Neural progenitor cell (in vitro differentiated cells): ENCODE measurements around the gene KRTAP5-6. TPM values are rescaled to one million over a fixed set of nuclear protein-coding genes. Genes with fewer than 3 reads are reported as not detected.

Experiments
- DNase-seq: peaks from one replicate; pipeline ENCODE4 v3.0.0-alpha.2; 2016; ENCODE audit warnings: low spot score
- H2AFZ ChIP-seq: fragments of 200-600 bp; sonication (generic); replicated peaks from 2 replicates; pipeline ENCODE4 v1.6.1; 2016; ENCODE audit warnings: antibody characterized with exemption
- H3F3A ChIP-seq: fragments of 200-600 bp; sonication (generic); 2 replicates; pipeline ENCODE4 v1.6.1; 2016; ENCODE audit warnings: antibody characterized with exemption, low read depth
- H3K27ac ChIP-seq: fragments of 200-600 bp; sonication (generic); 2 replicates; pipeline ENCODE4 v1.5.1; 2016; ENCODE audit warnings: mild to moderate bottlenecking
- H3K27me3 ChIP-seq: fragments of 200-600 bp; sonication (generic); 2 replicates; pipeline ENCODE4 v1.6.1; 2016; ENCODE audit warnings: mild to moderate bottlenecking, moderate library complexity
- H3K36me3 ChIP-seq: fragments of 200-600 bp; sonication (generic); 2 replicates; pipeline ENCODE4 v1.5.1; 2016
- H3K4me1 ChIP-seq: fragments of 200-600 bp; sonication (generic); 2 replicates; pipeline ENCODE4 v1.6.1; 2016; ENCODE audit warnings: mixed run types
- H3K4me2 ChIP-seq: fragments of 200-600 bp; sonication (generic); 2 replicates; pipeline ENCODE4 v1.6.1; 2016
- H3K4me3 ChIP-seq: fragments of 200-600 bp; sonication (generic); 2 replicates; pipeline ENCODE4 v1.5.1; 2016
- H3K79me2 ChIP-seq: fragments of 200-600 bp; sonication (generic); 2 replicates; pipeline ENCODE4 v1.6.1; 2016; ENCODE audit warnings: low read depth
- H3K9ac ChIP-seq: fragments of 200-600 bp; sonication (generic); 2 replicates; pipeline ENCODE4 v1.6.1; 2016
- H3K9me3 ChIP-seq: fragments of 200-600 bp; sonication (generic); 2 replicates; pipeline ENCODE4 v1.5.1; 2016; ENCODE audit warnings: low read depth
- H4K20me1 ChIP-seq: fragments of 200-600 bp; sonication (generic); 2 replicates; pipeline ENCODE4 v1.6.1; 2016; ENCODE audit warnings: low read depth
- H3K27ac Mint-ChIP-seq: 3 replicates; pipeline ENCODE4 v1.8.0; 2021; ENCODE audit warnings: mixed read lengths
- H3K27me3 Mint-ChIP-seq: 2 replicates; pipeline ENCODE4 v1.8.0; 2022; ENCODE audit warnings: low read depth, mild to moderate bottlenecking, inconsistent platforms, moderate library complexity, mixed read lengths; ENCODE audit not compliant: insufficient read depth
- H3K36me3 Mint-ChIP-seq: 3 replicates; pipeline ENCODE4 v1.8.0; 2021; ENCODE audit warnings: mixed read lengths
- H3K4me1 Mint-ChIP-seq: 3 replicates; pipeline ENCODE4 v1.8.0; 2021; ENCODE audit warnings: mixed read lengths
- H3K4me3 Mint-ChIP-seq: 3 replicates; pipeline ENCODE4 v1.8.0; 2021; ENCODE audit warnings: mild to moderate bottlenecking, moderate library complexity, mixed read lengths
- H3K9me3 Mint-ChIP-seq: 3 replicates; pipeline ENCODE4 v1.8.0; 2020; ENCODE audit warnings: mixed read lengths
- EZH2 ChIP-seq: fragments of 200-600 bp; sonication (generic); IDR thresholded peaks from 2 replicates; pipeline ENCODE4 v1.6.1; 2017; ENCODE audit warnings: antibody characterized with exemption, mild to moderate bottlenecking, moderate library complexity
- EZH2phosphoT487 ChIP-seq: fragments of 200-600 bp; sonication (generic); IDR thresholded peaks from 2 replicates; pipeline ENCODE4 v1.6.1; 2017; ENCODE audit warnings: antibody characterized with exemption
- total RNA-seq: library from RNA; depleted of rRNA; stranded (reverse); fragments of >200 nt; gene quantifications from 2 replicates; pipeline ENCODE4 v1.2.3, GENCODE V29; 2015; ENCODE audit warnings: low replicate concordance
- TF ChIP-seq, protein P1 (sequence below): fragments of 200-600 bp; sonication (generic); IDR thresholded peaks from 2 replicates; pipeline ENCODE4 v1.5.1; 2017; ENCODE audit warnings: antibody characterized with exemption, mild to moderate bottlenecking

Gene KRTAP5-6
- total RNA-seq, 1 donor from 2014 or later: not detected

DNA sequence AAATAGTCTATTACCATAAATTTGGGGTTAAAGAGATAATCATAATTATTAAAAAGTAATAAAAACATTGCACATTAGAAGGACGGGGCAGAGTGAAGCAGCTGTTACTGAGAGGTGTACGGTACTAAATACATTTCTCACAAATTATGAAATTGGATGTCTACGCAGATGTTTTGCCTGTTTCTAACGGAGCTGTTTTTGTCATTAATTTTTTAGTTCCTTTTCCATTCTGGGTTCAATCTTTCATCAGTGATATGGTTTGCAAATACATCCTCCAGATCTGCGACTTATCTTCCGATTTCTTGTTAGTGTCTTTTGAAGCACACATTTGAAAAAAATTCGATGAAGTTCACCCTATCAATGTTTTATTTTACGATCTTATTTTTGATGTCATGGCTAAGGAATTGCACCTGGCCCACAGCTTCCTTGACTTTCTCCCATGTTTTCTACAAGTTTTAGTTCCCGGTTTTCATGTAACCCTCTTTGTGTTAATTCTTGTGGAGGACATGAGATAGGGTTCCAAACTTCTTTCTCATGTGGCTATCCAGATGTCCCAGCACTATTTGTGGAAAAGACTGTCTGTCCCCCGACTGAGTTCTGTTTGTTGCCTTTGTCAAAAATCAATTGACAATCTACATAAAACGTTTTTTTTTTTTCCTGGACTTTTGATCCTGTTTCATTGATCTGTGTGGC, 21.3 kb upstream of the KRTAP5-6 start:
- H3F3A ChIP-seq: peaks cover 8% of the 10 kb centered on the region
- H4K20me1 ChIP-seq: no peaks in the 10 kb centered on the region
- no peak overlapping the region for H2AFZ ChIP-seq
- no peak overlapping the region for H3K4me3 Mint-ChIP-seq
- TF ChIP-seq EZH2phosphoT487 (no peak), EZH2 (no peak)
- TF ChIP-seq, protein P1, sequence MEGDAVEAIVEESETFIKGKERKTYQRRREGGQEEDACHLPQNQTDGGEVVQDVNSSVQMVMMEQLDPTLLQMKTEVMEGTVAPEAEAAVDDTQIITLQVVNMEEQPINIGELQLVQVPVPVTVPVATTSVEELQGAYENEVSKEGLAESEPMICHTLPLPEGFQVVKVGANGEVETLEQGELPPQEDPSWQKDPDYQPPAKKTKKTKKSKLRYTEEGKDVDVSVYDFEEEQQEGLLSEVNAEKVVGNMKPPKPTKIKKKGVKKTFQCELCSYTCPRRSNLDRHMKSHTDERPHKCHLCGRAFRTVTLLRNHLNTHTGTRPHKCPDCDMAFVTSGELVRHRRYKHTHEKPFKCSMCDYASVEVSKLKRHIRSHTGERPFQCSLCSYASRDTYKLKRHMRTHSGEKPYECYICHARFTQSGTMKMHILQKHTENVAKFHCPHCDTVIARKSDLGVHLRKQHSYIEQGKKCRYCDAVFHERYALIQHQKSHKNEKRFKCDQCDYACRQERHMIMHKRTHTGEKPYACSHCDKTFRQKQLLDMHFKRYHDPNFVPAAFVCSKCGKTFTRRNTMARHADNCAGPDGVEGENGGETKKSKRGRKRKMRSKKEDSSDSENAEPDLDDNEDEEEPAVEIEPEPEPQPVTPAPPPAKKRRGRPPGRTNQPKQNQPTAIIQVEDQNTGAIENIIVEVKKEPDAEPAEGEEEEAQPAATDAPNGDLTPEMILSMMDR: no peak
- peaks cover 7% of the 10 kb centered on the region for H3K27me3 Mint-ChIP-seq
- no peaks in the 10 kb centered on the region for H3K79me2 ChIP-seq
- no peak overlapping the region for H3K9ac ChIP-seq
- H3K27ac ChIP-seq: no peak overlapping the region
- no peak for DNase-seq
- no peak overlapping the region for H3K27ac Mint-ChIP-seq
- H3K9me3 Mint-ChIP-seq: no peaks in the 10 kb centered on the region
- no peaks in the 10 kb centered on the region for H3K36me3 Mint-ChIP-seq
- peak overlapping the region; percentile 21 for H3K4me2 ChIP-seq
- peaks cover 60% of the 10 kb centered on the region for H3K27me3 ChIP-seq
- H3K4me1 ChIP-seq: peaks cover 17% of the 10 kb centered on the region
- H3K36me3 ChIP-seq: no peaks in the 10 kb centered on the region
- no peaks in the 10 kb centered on the region for H3K9me3 ChIP-seq
- H3K4me1 Mint-ChIP-seq: peaks cover 11% of the 10 kb centered on the region
- H3K4me3 ChIP-seq: no peak overlapping the region

DNA sequence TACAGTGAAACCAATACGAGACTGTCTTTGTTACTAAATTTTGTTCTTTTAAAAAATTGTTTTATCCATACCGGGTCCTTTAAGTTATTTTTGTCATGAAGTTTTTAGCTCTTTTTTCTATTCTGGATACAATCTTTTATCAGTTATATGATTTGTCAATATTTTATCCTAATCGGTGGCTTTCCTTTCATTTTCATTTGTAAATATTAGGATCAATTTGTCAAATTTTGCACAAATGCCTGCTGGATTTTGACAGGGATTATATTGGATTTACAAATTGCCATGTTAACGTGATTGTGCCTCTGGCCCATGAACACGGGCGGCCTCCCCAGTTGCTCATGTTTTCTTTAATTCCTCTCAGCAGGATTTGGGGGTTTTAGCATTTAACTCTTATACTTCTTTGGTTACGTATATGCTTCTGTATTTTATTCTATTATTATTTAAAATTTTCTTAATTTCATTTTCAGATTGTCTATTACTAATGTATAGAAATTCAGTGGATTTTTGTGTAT, 20.7 kb upstream of the KRTAP5-6 start:
- H3K9ac ChIP-seq: no peak overlapping the region
- H3K9me3 ChIP-seq: no peaks in the 10 kb centered on the region
- H3K27me3 ChIP-seq: peaks cover 55% of the 10 kb centered on the region
- H3K79me2 ChIP-seq: no peaks in the 10 kb centered on the region
- no peak overlapping the region for H3K4me3 Mint-ChIP-seq
- peaks cover 8% of the 10 kb centered on the region for H3F3A ChIP-seq
- TF ChIP-seq EZH2 (no peak), EZH2phosphoT487 (no peak)
- TF ChIP-seq, protein P1: no peak
- H3K27ac Mint-ChIP-seq: no peak overlapping the region
- H3K9me3 Mint-ChIP-seq: no peaks in the 10 kb centered on the region
- H3K36me3 ChIP-seq: no peaks in the 10 kb centered on the region
- no peak overlapping the region for H3K4me3 ChIP-seq
- no peak for DNase-seq
- H3K27me3 Mint-ChIP-seq: peaks cover 3% of the 10 kb centered on the region
- peaks cover 11% of the 10 kb centered on the region for H3K4me1 Mint-ChIP-seq
- H2AFZ ChIP-seq: no peak overlapping the region
- no peaks in the 10 kb centered on the region for H4K20me1 ChIP-seq
- H3K36me3 Mint-ChIP-seq: no peaks in the 10 kb centered on the region
- no peak overlapping the region for H3K4me2 ChIP-seq
- peaks cover 17% of the 10 kb centered on the region for H3K4me1 ChIP-seq
- no peak overlapping the region for H3K27ac ChIP-seq

DNA sequence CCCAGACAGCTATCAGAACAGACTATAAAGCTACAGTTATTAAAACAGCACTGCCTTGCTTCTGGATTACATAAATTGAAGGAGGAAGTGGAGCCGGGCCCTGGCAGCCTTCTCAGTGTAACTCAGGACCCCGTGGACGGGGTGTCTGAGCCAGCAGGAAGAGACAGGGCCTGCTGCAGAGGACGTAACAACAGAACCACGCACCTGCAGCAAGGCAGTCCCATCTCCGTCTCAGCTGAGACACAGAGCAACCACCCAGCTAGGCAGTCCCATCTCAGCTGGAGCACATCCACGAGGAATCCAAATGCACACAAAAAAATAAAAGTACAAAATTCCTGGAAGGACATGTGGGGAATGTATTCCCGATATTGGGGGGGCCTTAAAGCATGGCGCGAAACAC, 17.1 kb upstream of the KRTAP5-6 start:
- no peak for DNase-seq
- no peaks in the 10 kb centered on the region for H3K9me3 ChIP-seq
- H3K27ac ChIP-seq: no peak overlapping the region
- H3K4me3 Mint-ChIP-seq: no peak overlapping the region
- no peak overlapping the region for H3K27ac Mint-ChIP-seq
- no peaks in the 10 kb centered on the region for H3K9me3 Mint-ChIP-seq
- H3K4me2 ChIP-seq: no peak overlapping the region
- no peak overlapping the region for H2AFZ ChIP-seq
- peaks cover 4% of the 10 kb centered on the region for H3F3A ChIP-seq
- no peaks in the 10 kb centered on the region for H3K36me3 ChIP-seq
- H4K20me1 ChIP-seq: no peaks in the 10 kb centered on the region
- no peak overlapping the region for H3K9ac ChIP-seq
- peaks cover 19% of the 10 kb centered on the region for H3K27me3 ChIP-seq
- H3K4me1 Mint-ChIP-seq: peaks cover 9% of the 10 kb centered on the region
- peaks cover 1% of the 10 kb centered on the region for H3K27me3 Mint-ChIP-seq
- no peak overlapping the region for H3K4me3 ChIP-seq
- no peaks in the 10 kb centered on the region for H3K79me2 ChIP-seq
- H3K36me3 Mint-ChIP-seq: no peaks in the 10 kb centered on the region
- no peak for TF ChIP-seq EZH2
- TF ChIP-seq, protein P1: no peak
- no peak for TF ChIP-seq EZH2phosphoT487
- peaks cover 17% of the 10 kb centered on the region for H3K4me1 ChIP-seq
